DND-41 (cell line): ENCODE data around the gene ENDOD1.

Experiments used
- EZH2 ChIP-seq: IDR thresholded peaks from 3 replicates; pipeline ENCODE4 v1.6.1; 2012; ENCODE audit warnings: borderline replicate concordance, low read depth, mild to moderate bottlenecking, moderate library complexity, low read length, inconsistent platforms; ENCODE audit not compliant: severe bottlenecking
- TF ChIP-seq, protein P1 (sequence below): IDR thresholded peaks from 2 replicates; pipeline ENCODE4 v1.5.1; 2012; ENCODE audit warnings: borderline replicate concordance, low read length, moderate library complexity, mild to moderate bottlenecking; ENCODE audit not compliant: poor library complexity, severe bottlenecking; ENCODE audit errors: extremely low read depth

GRCh38 chr11:95058621-95059020 is 31.0 kb upstream of the ENDOD1 start:
- TF ChIP-seq, protein P1, sequence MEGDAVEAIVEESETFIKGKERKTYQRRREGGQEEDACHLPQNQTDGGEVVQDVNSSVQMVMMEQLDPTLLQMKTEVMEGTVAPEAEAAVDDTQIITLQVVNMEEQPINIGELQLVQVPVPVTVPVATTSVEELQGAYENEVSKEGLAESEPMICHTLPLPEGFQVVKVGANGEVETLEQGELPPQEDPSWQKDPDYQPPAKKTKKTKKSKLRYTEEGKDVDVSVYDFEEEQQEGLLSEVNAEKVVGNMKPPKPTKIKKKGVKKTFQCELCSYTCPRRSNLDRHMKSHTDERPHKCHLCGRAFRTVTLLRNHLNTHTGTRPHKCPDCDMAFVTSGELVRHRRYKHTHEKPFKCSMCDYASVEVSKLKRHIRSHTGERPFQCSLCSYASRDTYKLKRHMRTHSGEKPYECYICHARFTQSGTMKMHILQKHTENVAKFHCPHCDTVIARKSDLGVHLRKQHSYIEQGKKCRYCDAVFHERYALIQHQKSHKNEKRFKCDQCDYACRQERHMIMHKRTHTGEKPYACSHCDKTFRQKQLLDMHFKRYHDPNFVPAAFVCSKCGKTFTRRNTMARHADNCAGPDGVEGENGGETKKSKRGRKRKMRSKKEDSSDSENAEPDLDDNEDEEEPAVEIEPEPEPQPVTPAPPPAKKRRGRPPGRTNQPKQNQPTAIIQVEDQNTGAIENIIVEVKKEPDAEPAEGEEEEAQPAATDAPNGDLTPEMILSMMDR = no peak
- TF ChIP-seq EZH2 = no peak
